Pons (tissue), 1 donor: ENCODE measurements around the gene B4GALNT2.
A peak's percentile ranks its signal among the peaks of the same experiment; 100 is the strongest.
"Not testable (repeated sequence)": the region's sequence is repeated elsewhere in the genome, so short reads cannot be mapped to it uniquely, and the experiment has no call there.

ENCODE experiments used
- DNase-seq: peaks from one replicate; pipeline ENCODE4 v3.0.0-alpha.2; 2016; ENCODE audit warnings: low spot score

B4GALNT2 gene

GRCh38 chr17:49120166-49120565 lies 12.4 kb upstream of the B4GALNT2 start:
- no peak for DNase-seq

DNA sequence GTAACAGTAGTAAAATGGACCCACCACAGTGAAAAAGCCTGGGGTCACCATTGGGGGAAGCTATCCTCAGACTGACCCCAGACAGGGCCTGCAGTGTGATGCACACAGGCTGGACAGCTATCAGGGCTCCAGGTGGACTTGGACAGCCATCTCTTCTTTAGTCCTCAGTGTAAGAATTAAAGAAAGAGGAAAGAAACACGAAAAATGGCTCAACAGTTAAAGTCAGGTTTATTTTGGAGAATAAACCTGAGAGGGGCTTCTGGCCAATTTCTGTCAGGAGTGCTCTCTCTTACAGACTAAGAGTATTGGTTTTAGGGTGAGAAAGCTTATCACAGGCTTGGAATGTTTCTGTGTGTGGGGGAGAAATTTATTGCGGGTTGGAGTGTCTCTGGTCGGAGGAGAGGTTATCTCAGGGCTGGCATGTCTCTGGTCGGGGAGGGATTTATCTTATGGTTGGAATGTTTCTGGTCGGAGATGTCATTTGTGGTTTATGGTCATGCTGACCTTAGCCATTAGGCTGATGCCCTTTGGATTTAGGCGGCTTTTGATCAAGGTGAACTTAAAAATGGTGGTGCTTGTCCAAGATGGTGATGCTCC lies 10.8 kb upstream of the B4GALNT2 start:
- DNase-seq: no peak

DNA sequence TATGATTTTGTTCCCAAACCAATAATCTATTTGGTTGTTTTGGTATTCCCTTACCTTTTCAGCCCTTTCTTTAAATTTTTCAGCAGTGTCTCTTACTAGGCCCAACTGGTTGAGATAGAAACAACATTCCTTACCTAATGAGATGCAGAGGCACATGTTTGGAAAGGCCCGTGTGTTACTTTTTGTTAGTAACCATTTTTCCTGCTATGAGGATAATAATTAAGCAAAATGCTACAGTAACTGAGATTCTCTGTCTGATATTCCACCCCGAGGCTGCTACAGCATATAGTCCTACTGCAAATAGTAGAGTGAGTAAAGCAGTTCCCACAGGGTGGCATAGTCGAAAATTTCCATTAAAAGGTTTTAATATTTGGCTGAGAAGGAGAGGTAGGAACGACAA lies 10.0 kb upstream of the B4GALNT2 start:
- no peak for DNase-seq

DNA sequence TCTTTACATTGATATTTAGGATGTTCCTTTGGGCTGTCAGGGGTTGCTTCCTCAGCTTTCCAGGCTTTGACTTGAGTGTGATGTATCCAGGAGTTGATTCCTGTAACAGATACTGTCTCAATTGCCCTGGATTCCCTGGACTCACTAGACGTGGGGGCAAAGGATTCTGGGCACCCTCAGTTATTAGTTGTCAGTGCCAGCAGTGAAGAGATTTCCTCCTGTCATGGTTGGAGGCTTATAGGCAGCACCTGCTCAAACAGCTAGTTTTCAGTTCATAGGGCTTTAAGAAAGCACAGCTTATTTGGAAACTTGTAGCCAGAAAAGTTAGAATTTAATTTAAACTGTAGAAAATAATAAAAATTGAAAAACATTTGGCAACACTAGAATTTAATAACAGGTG lies 9.5 kb upstream of the B4GALNT2 start:
- DNase-seq: no peak

DNA sequence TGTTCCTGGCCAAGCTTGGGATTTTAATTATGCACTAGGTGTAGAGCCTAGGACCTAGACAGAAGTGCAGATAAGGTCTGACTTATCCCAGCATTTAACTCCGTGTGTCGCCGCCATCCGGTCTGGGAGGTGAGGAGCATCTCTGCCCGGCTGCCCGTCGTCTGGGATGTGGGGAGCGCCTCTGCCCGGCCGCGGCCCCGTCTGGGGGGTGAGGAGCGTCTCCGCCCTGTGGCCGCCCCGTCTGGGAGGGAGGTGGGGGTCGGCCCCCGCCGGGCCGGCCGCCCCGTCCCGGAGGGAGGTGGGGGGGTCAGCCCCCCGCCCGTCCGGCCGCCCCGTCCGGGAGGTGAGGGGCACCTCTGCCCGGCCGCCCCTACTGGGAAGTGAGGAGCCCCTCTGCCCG lies 7.1 kb upstream of the B4GALNT2 start:
- DNase-seq: no peak

GRCh38 chr17:49126183-49126859 lies 6.2 kb upstream of the B4GALNT2 start:
- DNase-seq: not testable (repeated sequence)

GRCh38 chr17:49129359-49129950 lies 3.1 kb upstream of the B4GALNT2 start:
- not testable (repeated sequence) for DNase-seq

DNA sequence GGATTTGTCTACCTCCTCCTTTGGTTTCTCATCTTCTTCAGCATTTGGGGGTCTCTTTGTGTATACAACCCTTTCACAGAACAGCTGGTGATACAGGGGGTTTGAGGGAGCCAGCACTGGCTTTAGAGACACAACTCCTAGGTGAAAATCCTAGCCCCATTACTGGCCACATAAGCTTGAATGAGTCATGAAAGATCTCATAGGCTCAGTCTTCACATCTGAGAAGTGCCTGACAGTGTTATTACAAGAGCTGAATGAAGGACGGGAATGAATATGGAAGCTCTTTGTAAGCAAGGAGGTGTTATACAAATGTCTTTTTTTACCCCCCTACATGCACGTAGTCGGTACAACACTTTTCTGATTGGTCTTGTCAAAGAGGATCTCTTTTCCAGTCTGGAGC lies 1.7 kb upstream of the B4GALNT2 start:
- no peak for DNase-seq

- DNase-seq: no peak
Measured at GRCh38 chr17:49132317-49132698, 261 bp upstream of the B4GALNT2 start.

DNA sequence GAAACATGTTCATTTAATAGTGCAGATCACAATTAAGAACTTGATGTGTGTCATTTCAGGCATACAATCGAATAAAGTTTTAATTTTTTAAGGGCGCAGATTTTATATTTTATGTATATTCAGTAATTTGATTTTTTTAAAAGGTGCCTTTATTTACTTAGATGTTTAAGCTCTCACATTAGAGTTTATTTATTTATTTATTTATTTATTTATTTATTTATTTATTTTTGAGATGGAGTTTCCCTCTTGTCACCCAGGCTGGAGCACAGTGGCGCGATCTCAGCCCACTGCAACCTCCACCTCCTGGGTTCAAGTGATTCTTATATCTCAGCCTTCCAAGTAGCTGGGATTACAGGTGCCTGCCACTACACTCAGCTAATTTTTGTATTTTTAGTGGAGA lies 3.8 kb downstream of the B4GALNT2 start:
- DNase-seq: no peak

DNA sequence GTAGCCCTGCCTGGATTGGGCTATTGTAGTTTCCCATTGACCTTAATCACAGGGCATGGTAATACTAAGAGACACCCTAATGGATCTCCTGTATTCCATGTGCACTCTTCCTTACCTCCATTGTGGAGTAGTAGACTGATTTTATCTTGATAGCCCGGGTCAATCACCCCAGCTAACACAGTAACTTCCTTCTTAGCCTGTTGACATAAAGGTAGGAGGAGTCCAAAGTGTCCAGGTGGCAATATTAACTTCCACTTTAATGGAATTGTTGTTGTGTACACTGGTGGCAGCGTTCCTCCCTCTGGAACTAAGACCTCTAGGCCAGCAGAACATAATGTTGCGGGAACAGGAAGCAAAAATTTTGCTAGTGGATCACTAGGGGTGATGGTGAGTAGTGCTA lies 13.1 kb downstream of the B4GALNT2 start:
- not testable (repeated sequence) for DNase-seq

DNA sequence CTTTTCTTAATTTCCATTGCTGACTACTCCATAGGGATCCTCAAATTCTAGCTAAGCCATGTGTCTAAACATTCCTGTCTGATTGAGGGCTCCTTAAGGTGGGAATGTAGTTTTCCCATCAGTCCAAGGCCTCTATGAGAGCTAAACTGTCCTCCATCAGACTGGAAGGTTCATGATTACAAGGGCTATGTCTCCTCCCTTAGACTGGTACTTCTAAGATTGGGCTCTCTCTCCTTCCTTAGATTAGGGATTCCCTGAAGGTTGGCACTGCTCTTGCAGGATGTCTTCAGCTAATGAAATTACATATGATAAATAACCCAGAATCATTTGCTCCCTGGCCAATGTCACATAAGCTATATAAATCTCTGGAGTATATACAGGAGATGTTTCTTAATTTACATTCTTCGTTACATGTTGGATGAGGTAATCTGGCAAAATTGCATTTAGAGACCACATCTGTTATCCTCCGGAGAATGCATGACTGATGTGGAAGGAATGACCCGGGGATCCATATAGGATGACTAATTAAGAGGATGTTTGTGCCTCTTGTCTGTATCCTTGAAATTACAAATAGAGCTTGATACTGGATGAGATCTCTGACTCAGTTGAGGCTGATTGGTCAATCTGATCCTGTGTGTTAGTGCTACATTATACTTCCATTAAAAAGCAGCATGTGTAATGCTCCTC lies 14.2 kb downstream of the B4GALNT2 start:
- DNase-seq: no peak

- no peak for DNase-seq
Measured at GRCh38 chr17:49148171-49148570, 15.6 kb downstream of the B4GALNT2 start.

GRCh38 chr17:49151996-49152395 lies 19.4 kb downstream of the B4GALNT2 start:
- no peak for DNase-seq

DNA sequence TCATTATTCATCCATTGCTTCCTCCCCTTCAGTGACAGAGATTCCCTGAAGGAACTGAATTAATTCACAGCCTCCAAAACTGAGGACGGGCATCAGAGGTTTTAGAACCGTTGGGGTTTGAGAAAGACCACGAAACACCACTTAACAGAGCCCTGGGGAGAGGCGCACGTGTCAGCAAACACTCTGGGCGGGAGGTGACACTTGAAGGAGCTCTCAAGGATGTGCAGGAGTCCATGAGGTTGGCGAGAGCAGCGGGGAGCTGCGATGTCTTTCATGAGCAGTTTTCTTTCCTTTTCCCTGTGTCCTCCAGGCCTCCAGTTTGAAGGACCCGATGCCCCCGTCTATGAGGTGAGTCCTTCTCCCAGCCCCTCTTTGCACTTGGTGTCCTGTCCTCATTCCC lies 23.7 kb downstream of the B4GALNT2 start:
- DNase-seq: no peak

DNA sequence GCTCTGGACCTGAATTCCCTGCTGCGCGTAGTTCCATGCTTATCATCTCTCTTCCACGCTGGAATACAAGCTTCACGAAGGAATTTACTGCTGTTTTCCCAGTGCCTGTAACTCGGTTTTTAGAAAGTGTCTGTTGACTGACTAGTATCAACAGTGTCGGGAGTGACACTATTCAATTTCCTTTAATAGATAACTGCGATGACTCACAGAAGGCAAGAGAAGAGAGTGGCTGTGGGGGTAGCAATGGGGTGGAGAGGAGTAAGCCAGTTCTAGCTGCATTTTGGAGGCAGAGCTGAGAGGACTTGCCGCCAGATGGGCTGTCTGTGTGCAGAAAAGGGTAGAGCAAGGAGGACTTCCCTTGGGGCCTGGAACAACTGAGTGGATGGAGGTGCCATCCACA lies 25.2 kb downstream of the B4GALNT2 start:
- no peak for DNase-seq

DNA sequence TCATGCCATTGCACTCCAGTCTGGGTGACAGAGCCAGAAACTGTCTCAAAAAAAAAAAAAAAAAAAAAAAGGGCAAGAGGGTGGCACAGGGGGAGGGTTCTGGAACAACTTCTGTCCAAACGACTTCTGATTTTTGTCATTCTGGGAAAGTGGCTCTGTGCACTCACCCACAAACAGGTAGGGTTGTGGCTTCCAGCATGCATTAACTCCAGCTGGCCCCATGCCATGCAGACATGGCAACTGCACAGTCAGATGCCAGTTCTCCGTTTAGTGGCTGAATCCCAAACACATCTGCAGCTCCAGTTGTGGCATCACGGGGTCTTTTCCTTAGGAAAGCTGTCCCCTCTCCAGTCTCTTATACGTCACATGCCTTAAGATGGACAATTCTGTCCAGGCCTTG lies 30.3 kb downstream of the B4GALNT2 start:
- no peak for DNase-seq

DNA sequence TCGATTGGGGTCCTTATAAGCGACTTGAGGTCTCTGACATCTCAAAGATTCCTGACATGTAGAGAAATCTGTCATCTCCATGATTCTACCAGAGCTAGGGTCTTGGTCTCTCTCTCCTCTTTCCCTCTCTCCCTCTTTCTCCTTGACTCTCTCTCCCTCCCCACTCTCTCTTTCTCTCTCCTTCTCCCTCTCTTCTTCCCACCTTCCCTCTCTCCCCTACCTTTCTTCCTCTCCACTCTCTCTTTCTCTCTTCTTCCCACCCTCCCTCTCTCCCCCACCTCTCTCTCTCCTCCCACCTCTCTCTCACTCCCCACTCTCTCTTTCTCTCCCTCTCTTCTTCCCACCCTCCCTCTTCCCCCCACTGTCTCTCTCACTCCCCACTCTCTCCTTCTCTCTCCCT lies 32.6 kb downstream of the B4GALNT2 start:
- no peak for DNase-seq

DNA sequence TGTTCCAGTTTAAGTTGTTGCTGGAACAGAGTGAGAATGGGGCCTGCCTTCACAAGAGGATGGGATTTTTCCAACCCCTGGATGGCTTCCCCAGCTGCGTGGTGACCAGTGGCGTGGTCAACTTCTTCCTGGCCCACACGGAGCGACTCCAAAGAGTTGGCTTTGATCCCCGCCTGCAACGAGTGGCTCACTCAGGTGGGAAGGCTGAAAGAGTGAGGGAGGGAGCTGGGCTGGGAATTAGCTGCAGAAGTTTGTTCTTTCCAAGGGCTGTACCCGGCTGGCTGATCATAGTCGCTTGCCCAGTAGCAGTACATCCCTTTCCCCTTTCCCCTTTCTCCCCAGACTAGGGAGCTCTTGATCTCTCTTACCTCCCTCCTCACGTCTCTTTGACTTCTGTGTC lies 36.1 kb downstream of the B4GALNT2 start:
- no peak for DNase-seq

DNA sequence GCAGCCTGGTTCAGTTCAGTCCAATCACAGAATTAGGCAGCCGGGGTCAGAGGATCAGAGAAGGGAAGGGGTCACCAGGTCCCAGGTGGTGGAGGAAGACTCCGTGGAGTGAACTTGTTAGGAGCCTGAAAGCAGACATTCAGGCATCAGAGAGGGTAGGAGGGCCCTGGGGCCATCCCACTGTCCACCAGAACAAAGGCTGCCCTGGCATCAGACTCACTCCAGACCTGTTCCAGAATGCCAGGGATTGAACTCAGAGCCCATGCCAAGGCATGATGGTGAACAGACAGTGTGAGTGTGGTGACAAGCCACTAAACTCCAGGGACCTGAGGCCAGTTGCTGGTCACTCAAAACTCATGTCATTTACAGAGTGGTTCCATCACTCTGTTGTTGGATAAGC lies 37.6 kb downstream of the B4GALNT2 start:
- no peak for DNase-seq

- DNase-seq: not testable (repeated sequence)
Measured at GRCh38 chr17:49170711-49171110, 38.1 kb downstream of the B4GALNT2 start.

DNA sequence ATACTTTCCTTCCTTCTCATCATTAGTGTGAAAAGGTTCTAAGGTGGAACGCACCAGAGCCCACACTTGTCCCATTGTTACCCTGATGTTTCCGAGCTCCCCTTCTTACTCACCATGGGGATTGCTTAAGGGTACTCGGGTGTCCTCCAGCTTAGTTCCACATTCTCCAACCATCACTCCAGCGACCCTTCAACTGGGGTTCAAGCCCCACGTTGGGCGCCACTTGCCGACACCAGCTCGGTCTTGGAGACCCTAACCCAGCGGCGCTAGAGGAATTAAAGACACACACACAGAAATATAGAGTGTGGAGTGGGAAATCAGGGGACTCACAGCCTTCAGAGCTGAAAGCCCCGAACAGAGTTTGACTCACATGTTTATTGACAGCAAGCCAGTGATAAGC lies 43.4 kb downstream of the B4GALNT2 start:
- not testable (repeated sequence) for DNase-seq

GRCh38 chr17:49180303-49180702 lies 47.7 kb downstream of the B4GALNT2 start:
- DNase-seq: peak; percentile 51
